22Rv1 (cell line): Measurements from ENCODE around the gene TMEM179.

Experiments used
- H3K27ac ChIP-seq: fragments of 450-650 bp; 2 replicates; pipeline ENCODE4 v1.5.1; 2017
- CTCF ChIP-seq: fragments of 450-650 bp; IDR thresholded peaks from 2 replicates; pipeline ENCODE4 v1.5.1; 2017; ENCODE audit warnings: mild to moderate bottlenecking
- ZFX ChIP-seq: fragments of 450-650 bp; IDR thresholded peaks from 2 replicates; pipeline ENCODE4 v1.6.1; 2017; ENCODE audit warnings: antibody characterized with exemption, borderline replicate concordance

The TMEM179 gene

GRCh38 chr14:104574536-104574935 lies 30.0 kb downstream of the TMEM179 start:
- TF ChIP-seq ZFX, result no peak
- TF ChIP-seq CTCF, result no peak
- H3K27ac ChIP-seq, result no peak overlapping the region

GRCh38 chr14:104573930-104574329 lies 30.6 kb downstream of the TMEM179 start:
- H3K27ac ChIP-seq, result no peak overlapping the region
- TF ChIP-seq CTCF (no peak), ZFX (no peak)

- no peak overlapping the region for H3K27ac ChIP-seq
- TF ChIP-seq CTCF (no peak), ZFX (no peak)
These were observed 31.9 kb downstream of the TMEM179 start for GRCh38 chr14:104572668-104573067.

- H3K27ac ChIP-seq, result no peak overlapping the region
- TF ChIP-seq ZFX, result no peak
These were observed 32.4 kb downstream of the TMEM179 start for GRCh38 chr14:104572024-104572626.

GRCh38 chr14:104571246-104571645 lies 33.3 kb downstream of the TMEM179 start:
- H3K27ac ChIP-seq, result no peak overlapping the region
- TF ChIP-seq CTCF (no peak), ZFX (no peak)

- TF ChIP-seq CTCF (no peak), ZFX (no peak)
These were observed 35.1 kb downstream of the TMEM179 start for GRCh38 chr14:104569435-104569834.

GRCh38 chr14:104568620-104569019 lies 36.0 kb downstream of the TMEM179 start:
- no peak overlapping the region for H3K27ac ChIP-seq

More at GRCh38 chr14:104569435-104569834, 35.1 kb downstream of the TMEM179 start:
- no peak overlapping the region for H3K27ac ChIP-seq

More at GRCh38 chr14:104568620-104569019, 36.0 kb downstream of the TMEM179 start:
- no peak for TF ChIP-seq ZFX
- no peak for TF ChIP-seq CTCF
